Endothelial cell of umbilical vein (primary cell): ENCODE measurements around the gene TENT4B. TPM values are rescaled to one million over a fixed set of nuclear protein-coding genes. Genes with fewer than 3 reads are reported as not detected.

ENCODE experiments used
- BruUV-seq: library from RNA; stranded (reverse); fragments of 400-500 nt; replicated peaks from 2 replicates; lab custom pipeline; 2021; lab: Mats Ljungman, UMichigan
- CTCF ChIA-PET: fragments of 300-600, 350-600 bp; sonication (Branson Sonifier 250); formaldehyde crosslinking; loops from one replicate; lab custom pipeline; 2021; ENCODE audit warnings: antibody characterized with exemption, inconsistent platforms; lab: Charles Lee
- POLR2A ChIA-PET: fragments of 300-600, 350-600 bp; sonication (Branson Sonifier 250); formaldehyde crosslinking; loops from one replicate; lab custom pipeline; 2021; ENCODE audit warnings: antibody characterized with exemption, inconsistent platforms; lab: Charles Lee
- DNase-seq: peaks from one replicate; pipeline ENCODE4 v3.0.0-alpha.2; 2011; ENCODE audit warnings: low read depth, low spot score
- FAIRE-seq: peaks from 2 replicates; lab custom pipeline; 2011; peaks lifted over from hg19 to GRCh38; lab: Jason Lieb, UNC
- H2AFZ ChIP-seq: 2 replicates; pipeline ENCODE4 v1.6.0; 2012; ENCODE audit warnings: low read depth, low read length, control low read depth, inconsistent platforms
- H3K27ac ChIP-seq: 2 replicates; pipeline ENCODE4 v1.5.1; 2011; ENCODE audit warnings: low read depth, mild to moderate bottlenecking, control low read depth, low read length, moderate library complexity; ENCODE audit not compliant: insufficient read depth
- H3K27me3 ChIP-seq, 2 experiments: 2 replicates each; pipeline versions ENCODE4 v1.6.0 to v1.6.1; 2011; ENCODE audit warnings: low read length in 2 of 2, mixed read lengths in 1 of 2; ENCODE audit not compliant: control insufficient read depth in 2 of 2, insufficient read depth in 2 of 2
- H3K36me3 ChIP-seq, 2 experiments: 2 replicates in 1 of 2; 3 replicates in 1 of 2; pipeline ENCODE4 v1.5.1; 2011; ENCODE audit warnings: low read length in 2 of 2, mild to moderate bottlenecking in 1 of 2, moderate library complexity in 1 of 2; ENCODE audit not compliant: control insufficient read depth in 2 of 2, insufficient read depth in 2 of 2; ENCODE audit errors: extremely low read depth in 1 of 2
- H3K4me1 ChIP-seq: 3 replicates; pipeline ENCODE4 v1.5.1; 2011; ENCODE audit warnings: mild to moderate bottlenecking, low read length; ENCODE audit not compliant: control insufficient read depth, insufficient read depth; ENCODE audit errors: extremely low read depth
- H3K4me2 ChIP-seq: 2 replicates; pipeline ENCODE4 v1.6.1; 2011; ENCODE audit warnings: low read length, control low read depth, mixed read lengths; ENCODE audit not compliant: insufficient read depth
- H3K4me3 ChIP-seq, 3 experiments: fragments of 200-600 bp in 1 of 3; sonication (generic), shearing (Covaris generic) in 1 of 3; replicated peaks in 1 of 3; 2 replicates each; pipeline ENCODE4 v1.5.1; 2011 to 2016; ENCODE audit warnings: control low read depth in 3 of 3, low read length in 3 of 3, mild to moderate bottlenecking in 2 of 3, inconsistent platforms in 1 of 3, low read depth in 1 of 3, moderate library complexity in 1 of 3; ENCODE audit not compliant: insufficient read depth in 1 of 3
- H3K79me2 ChIP-seq: 2 replicates; pipeline ENCODE4 v1.6.0; 2012; ENCODE audit warnings: low read length, inconsistent platforms; ENCODE audit not compliant: control insufficient read depth, insufficient read depth
- H3K9ac ChIP-seq: replicated peaks from 2 replicates; pipeline ENCODE3; 2011; ENCODE audit warnings: low read length, control low read depth; ENCODE audit not compliant: insufficient read depth; ENCODE audit errors: extremely low read depth
- H3K9me1 ChIP-seq: replicated peaks from 3 replicates; pipeline ENCODE4 v1.6.0; 2011; ENCODE audit warnings: mild to moderate bottlenecking, low read length; ENCODE audit not compliant: control insufficient read depth, insufficient read depth; ENCODE audit errors: extremely low read depth
- H3K9me3 ChIP-seq: replicated peaks from 2 replicates; pipeline ENCODE4 v1.5.1; 2012; ENCODE audit warnings: low read length, inconsistent platforms; ENCODE audit not compliant: control insufficient read depth, insufficient read depth
- H4K20me1 ChIP-seq: replicated peaks from 2 replicates; pipeline ENCODE3; 2011; ENCODE audit warnings: mild to moderate bottlenecking, low read length; ENCODE audit not compliant: control insufficient read depth, insufficient read depth; ENCODE audit errors: extremely low read depth
- EZH2 ChIP-seq: IDR thresholded peaks from 2 replicates; pipeline ENCODE4 v1.6.1; 2012; ENCODE audit warnings: borderline replicate concordance, low read depth, mild to moderate bottlenecking, moderate library complexity, low read length, inconsistent platforms; ENCODE audit not compliant: severe bottlenecking
- FOS ChIP-seq: IDR thresholded peaks from 2 replicates; pipeline ENCODE4 v1.6.1; 2011; ENCODE audit warnings: mild to moderate bottlenecking, low read length, moderate library complexity, borderline replicate concordance; ENCODE audit not compliant: insufficient read depth
- GATA2 ChIP-seq: IDR thresholded peaks from 2 replicates; pipeline ENCODE4 v1.7.0; 2011; ENCODE audit warnings: low read depth, mild to moderate bottlenecking, moderate library complexity, mixed read lengths, low read length; ENCODE audit not compliant: insufficient read length, insufficient read depth
- JUN ChIP-seq: IDR thresholded peaks from 2 replicates; pipeline ENCODE4 v1.6.1; 2011; ENCODE audit warnings: borderline replicate concordance, low read depth; ENCODE audit not compliant: insufficient read length, insufficient read depth
- MYC ChIP-seq: IDR thresholded peaks from one replicate; pipeline ENCODE4 v1.6.1; 2011; ENCODE audit warnings: mild to moderate bottlenecking, low read depth, low read length
- POLR2A ChIP-seq: IDR thresholded peaks from 2 replicates; pipeline ENCODE4 v1.6.1; 2012; ENCODE audit warnings: low read depth, mild to moderate bottlenecking, control low read depth, low read length
- POLR2AphosphoS5 ChIP-seq: IDR thresholded peaks from 2 replicates; pipeline ENCODE4 v1.6.1; 2012; ENCODE audit warnings: low read depth, mild to moderate bottlenecking, control low read depth, low read length, moderate library complexity; ENCODE audit not compliant: insufficient read depth
- dilution Hi-C: fragments of 300-500 bp; cut with MboI; formaldehyde crosslinking; loops from one replicate; pipeline ENCODE4 v1.15.0; 2019; ENCODE audit warnings: low sequenced_read_pairs; ENCODE audit not compliant: extremely low pct_ligation_motif_present
- intact Hi-C: fragments of 100-400 bp; cut with micrococcal nuclease; formaldehyde crosslinking; loops from one replicate; pipeline ENCODE4 v1.10.0; 2022
- polyA plus RNA-seq, 4 experiments: library from polyadenylated mRNA; depleted of rRNA in 3 of 4; stranded (reverse) in 3 of 4; unstranded in 1 of 4; fragments of >200 nt; gene quantifications; 2 replicates each; pipeline versions ENCODE4 v1.2.1 to v1.2.3, GENCODE V29; 2011 to 2012; ENCODE audit warnings: missing spikeins in 1 of 4
- total RNA-seq: library from RNA; stranded (reverse); gene quantifications from 2 replicates; pipeline ENCODE4 v1.2.3, GENCODE V29; 2021
- TF ChIP-seq, protein P1 (sequence below): IDR thresholded peaks from 2 replicates; pipeline ENCODE4 v1.6.1; 2011; ENCODE audit not compliant: insufficient read depth, insufficient read length
- TF ChIP-seq, protein P2 (sequence below), 2 donors: IDR thresholded peaks; 1 replicate in 1 of 2; 2 replicates in 1 of 2; pipeline ENCODE4 v1.5.1; 2011; ENCODE audit warnings: low read length in 2 of 2, mild to moderate bottlenecking in 2 of 2, moderate library complexity in 2 of 2, control low read depth in 1 of 2, inconsistent platforms in 1 of 2, low read depth in 1 of 2; ENCODE audit not compliant: insufficient read depth in 1 of 2; ENCODE audit errors: extremely low read depth in 1 of 2

Gene TENT4B
- total and polyA plus RNA-seq, 2 donors (not counting 3 experiments of a cell fraction or from before 2014, with no cell fraction given), result 4.2 to 13.1 TPM

DNA sequence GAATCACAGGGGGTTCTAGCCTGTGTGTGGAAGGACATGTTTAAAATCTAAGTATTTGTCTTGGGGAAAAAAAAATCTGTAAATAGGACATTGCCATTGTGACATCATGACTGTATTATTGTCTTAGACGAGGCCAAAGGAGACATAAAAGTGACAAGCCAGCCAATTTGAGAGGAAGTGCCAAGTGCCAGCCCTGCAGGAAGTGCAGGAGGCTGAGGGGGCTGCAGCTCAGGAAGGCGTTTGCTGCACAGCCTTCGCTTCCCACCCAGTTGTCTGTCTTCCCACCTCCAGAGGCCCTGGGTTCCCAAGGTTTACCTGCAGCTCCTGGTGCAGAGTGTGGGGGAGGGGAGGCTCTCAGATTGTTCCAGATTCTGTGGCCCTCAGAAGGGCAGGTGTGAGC is 114.5 kb downstream of the TENT4B start:
- CTCF ChIA-PET, result no interaction called here
- Histone ChIP-seq H3K4me2 (no peak overlapping the region), H3K9me3 (no peaks in the 10 kb centered on the region), H3K36me3 (no peaks in the 10 kb centered on the region), H4K20me1 (no peaks in the 10 kb centered on the region), H3K4me3 (no peak overlapping the region), H3K27me3 (no peaks in the 10 kb centered on the region), H3K4me1 (peaks cover 14% of the 10 kb centered on the region), H3K79me2 (no peaks in the 10 kb centered on the region), H3K27ac (no peak overlapping the region), H3K9ac (no peak overlapping the region), H3K9me1 (no peaks in the 10 kb centered on the region), H2AFZ (no peak overlapping the region)
- DNase-seq (no peak), FAIRE-seq (no peak)
- POLR2A ChIA-PET, result no interaction called here
- intact Hi-C loops (loop anchor here (5.0 kb wide), 1 partner anchor 100 kb away; the partner anchor contains the start of gene BRD7), dilution Hi-C loops (no loop called here)
- BruUV-seq, result no TSS peak
- no peak for TF ChIP-seq POLR2A
- no peak for TF ChIP-seq FOS
- TF ChIP-seq, protein P1, sequence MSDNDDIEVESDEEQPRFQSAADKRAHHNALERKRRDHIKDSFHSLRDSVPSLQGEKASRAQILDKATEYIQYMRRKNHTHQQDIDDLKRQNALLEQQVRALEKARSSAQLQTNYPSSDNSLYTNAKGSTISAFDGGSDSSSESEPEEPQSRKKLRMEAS, result no peak
- no peak for TF ChIP-seq POLR2AphosphoS5
- no peak for TF ChIP-seq MYC
- no peak for TF ChIP-seq GATA2
- TF ChIP-seq EZH2, result no peak
- TF ChIP-seq, protein P2, sequence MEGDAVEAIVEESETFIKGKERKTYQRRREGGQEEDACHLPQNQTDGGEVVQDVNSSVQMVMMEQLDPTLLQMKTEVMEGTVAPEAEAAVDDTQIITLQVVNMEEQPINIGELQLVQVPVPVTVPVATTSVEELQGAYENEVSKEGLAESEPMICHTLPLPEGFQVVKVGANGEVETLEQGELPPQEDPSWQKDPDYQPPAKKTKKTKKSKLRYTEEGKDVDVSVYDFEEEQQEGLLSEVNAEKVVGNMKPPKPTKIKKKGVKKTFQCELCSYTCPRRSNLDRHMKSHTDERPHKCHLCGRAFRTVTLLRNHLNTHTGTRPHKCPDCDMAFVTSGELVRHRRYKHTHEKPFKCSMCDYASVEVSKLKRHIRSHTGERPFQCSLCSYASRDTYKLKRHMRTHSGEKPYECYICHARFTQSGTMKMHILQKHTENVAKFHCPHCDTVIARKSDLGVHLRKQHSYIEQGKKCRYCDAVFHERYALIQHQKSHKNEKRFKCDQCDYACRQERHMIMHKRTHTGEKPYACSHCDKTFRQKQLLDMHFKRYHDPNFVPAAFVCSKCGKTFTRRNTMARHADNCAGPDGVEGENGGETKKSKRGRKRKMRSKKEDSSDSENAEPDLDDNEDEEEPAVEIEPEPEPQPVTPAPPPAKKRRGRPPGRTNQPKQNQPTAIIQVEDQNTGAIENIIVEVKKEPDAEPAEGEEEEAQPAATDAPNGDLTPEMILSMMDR (IDR thresholded peaks at IDR 0.05; ENCODE audit: extremely low read depth in 1 of 2, insufficient read depth in 1 of 2, low read depth in 1 of 2, low read length in 2 of 2), result no peak
- no peak for TF ChIP-seq JUN
